Activated naive CD4-positive, alpha-beta T cell treated with anti-CD3 and anti-CD28 coated beads, Interleukin-2, amount 50 U/mL, for 24 hours (primary cell): ENCODE results near the gene ISLR2.
A peak's percentile ranks its signal among the peaks of the same experiment; 100 is the strongest.
"Not testable (repeated sequence)": the region's sequence is repeated elsewhere in the genome, so short reads cannot be mapped to it uniquely, and the experiment has no call there.

Experiments used
- H3K27ac Mint-ChIP-seq: one replicate; pipeline ENCODE4 v1.8.0; 2021; ENCODE audit warnings: mild to moderate bottlenecking, mixed read lengths
- H3K27me3 Mint-ChIP-seq: one replicate; pipeline ENCODE4 v1.8.0; 2021; ENCODE audit warnings: mixed read lengths
- H3K36me3 Mint-ChIP-seq: one replicate; pipeline ENCODE4 v1.8.0; 2021; ENCODE audit warnings: mixed read lengths
- H3K4me1 Mint-ChIP-seq: one replicate; pipeline ENCODE4 v1.8.0; 2021; ENCODE audit warnings: mixed read lengths
- H3K4me3 Mint-ChIP-seq: one replicate; pipeline ENCODE4 v1.8.0; 2021; ENCODE audit warnings: mild to moderate bottlenecking, mixed read lengths
- H3K9me3 Mint-ChIP-seq: one replicate; pipeline ENCODE4 v1.8.0; 2021; ENCODE audit warnings: mixed read lengths

ISLR2 gene

GRCh38 chr15:74130155-74130848 is at the start of gene ISLR2:
TSS of gene ISLR2 (plus strand) at chr15:74130586. CDS start at chr15:74132755, 2,169 bp downstream.
- no peak within 1 kb of the TSS for H3K27ac Mint-ChIP-seq
- no peaks in the 10 kb centered on the region for H3K36me3 Mint-ChIP-seq
- no peaks in the 10 kb centered on the region for H3K9me3 Mint-ChIP-seq
- H3K4me3 Mint-ChIP-seq, result no peak within 1 kb of the TSS
- H3K27me3 Mint-ChIP-seq, result peaks cover 49% of the 10 kb centered on the region
- H3K4me1 Mint-ChIP-seq, result peaks cover 29% of the 10 kb centered on the region

GRCh38 chr15:74082450-74082849 is 47.9 kb upstream of the ISLR2 start, which contains the start of gene GOLGA6A:
TSS of gene GOLGA6A (minus strand) at chr15:74082550. CDS start at chr15:74082509, 41 bp downstream.
- not testable (repeated sequence) for H3K27ac Mint-ChIP-seq, H3K9me3 Mint-ChIP-seq, H3K4me3 Mint-ChIP-seq, H3K4me1 Mint-ChIP-seq, H3K27me3 Mint-ChIP-seq, H3K36me3 Mint-ChIP-seq

- not testable (repeated sequence) for H3K4me1 Mint-ChIP-seq, H3K27me3 Mint-ChIP-seq, H3K36me3 Mint-ChIP-seq, H3K9me3 Mint-ChIP-seq, H3K4me3 Mint-ChIP-seq, H3K27ac Mint-ChIP-seq
Observed at GRCh38 chr15:74094567-74094966, 35.8 kb upstream of the ISLR2 start.

- not testable (repeated sequence) for H3K36me3 Mint-ChIP-seq, H3K27me3 Mint-ChIP-seq, H3K27ac Mint-ChIP-seq, H3K4me1 Mint-ChIP-seq, H3K9me3 Mint-ChIP-seq, H3K4me3 Mint-ChIP-seq
Observed at GRCh38 chr15:74095610-74096009, 34.8 kb upstream of the ISLR2 start.

- H3K4me1 Mint-ChIP-seq, H3K4me3 Mint-ChIP-seq, H3K27me3 Mint-ChIP-seq, H3K36me3 Mint-ChIP-seq, H3K9me3 Mint-ChIP-seq, H3K27ac Mint-ChIP-seq: not testable (repeated sequence)
Observed at GRCh38 chr15:74096753-74097474, 33.5 kb upstream of the ISLR2 start.

GRCh38 chr15:74099963-74100733 is 30.2 kb upstream of the ISLR2 start:
- not testable (repeated sequence) for H3K9me3 Mint-ChIP-seq, H3K27me3 Mint-ChIP-seq, H3K4me1 Mint-ChIP-seq, H3K36me3 Mint-ChIP-seq
- Mint-ChIP-seq H3K27ac (peak overlapping the region; percentile 97), H3K4me3 (peak overlapping the region; percentile 92)

- H3K9me3 Mint-ChIP-seq, result no peaks in the 10 kb centered on the region
- no peaks in the 10 kb centered on the region for H3K36me3 Mint-ChIP-seq
- no peak overlapping the region for H3K4me3 Mint-ChIP-seq
- no peak overlapping the region for H3K27ac Mint-ChIP-seq
- no peaks in the 10 kb centered on the region for H3K27me3 Mint-ChIP-seq
- H3K4me1 Mint-ChIP-seq, result no peaks in the 10 kb centered on the region
Observed at GRCh38 chr15:74108111-74108510, 22.3 kb upstream of the ISLR2 start.

- not testable (repeated sequence) for H3K36me3 Mint-ChIP-seq
Observed at GRCh38 chr15:74108611-74109010, 21.8 kb upstream of the ISLR2 start.

GRCh38 chr15:74109713-74110112 is 20.7 kb upstream of the ISLR2 start:
- Mint-ChIP-seq H3K9me3 (no peaks in the 10 kb centered on the region), H3K27ac (no peak overlapping the region), H3K27me3 (no peaks in the 10 kb centered on the region), H3K4me3 (no peak overlapping the region), H3K4me1 (no peaks in the 10 kb centered on the region), H3K36me3 (no peaks in the 10 kb centered on the region)

More at GRCh38 chr15:74108611-74109010, 21.8 kb upstream of the ISLR2 start:
- H3K9me3 Mint-ChIP-seq, H3K4me3 Mint-ChIP-seq, H3K4me1 Mint-ChIP-seq, H3K27ac Mint-ChIP-seq, H3K27me3 Mint-ChIP-seq: not testable (repeated sequence)

- no peaks in the 10 kb centered on the region for H3K9me3 Mint-ChIP-seq
- peaks cover 4% of the 10 kb centered on the region for H3K36me3 Mint-ChIP-seq
- peaks cover 16% of the 10 kb centered on the region for H3K27me3 Mint-ChIP-seq
- H3K4me3 Mint-ChIP-seq, result no peak overlapping the region
- peaks cover 3% of the 10 kb centered on the region for H3K4me1 Mint-ChIP-seq
- no peak overlapping the region for H3K27ac Mint-ChIP-seq
Observed at GRCh38 chr15:74120426-74120825, 10.0 kb upstream of the ISLR2 start.

GRCh38 chr15:74121039-74121438 is 9.3 kb upstream of the ISLR2 start:
- H3K9me3 Mint-ChIP-seq, result no peaks in the 10 kb centered on the region
- peaks cover 4% of the 10 kb centered on the region for H3K36me3 Mint-ChIP-seq
- peaks cover 16% of the 10 kb centered on the region for H3K27me3 Mint-ChIP-seq
- peaks cover 3% of the 10 kb centered on the region for H3K4me1 Mint-ChIP-seq
- no peak overlapping the region for H3K4me3 Mint-ChIP-seq
- no peak overlapping the region for H3K27ac Mint-ChIP-seq

- Mint-ChIP-seq H3K27ac (no peak overlapping the region), H3K27me3 (peaks cover 18% of the 10 kb centered on the region), H3K4me1 (peaks cover 3% of the 10 kb centered on the region)
Observed at GRCh38 chr15:74121858-74122257, 8.5 kb upstream of the ISLR2 start.

GRCh38 chr15:74122403-74123130 is 7.8 kb upstream of the ISLR2 start:
- H3K4me3 Mint-ChIP-seq, result no peak overlapping the region
- H3K4me1 Mint-ChIP-seq, result peaks cover 3% of the 10 kb centered on the region
- H3K9me3 Mint-ChIP-seq, result no peaks in the 10 kb centered on the region
- peaks cover 21% of the 10 kb centered on the region for H3K27me3 Mint-ChIP-seq
- H3K27ac Mint-ChIP-seq, result no peak overlapping the region
- peaks cover 4% of the 10 kb centered on the region for H3K36me3 Mint-ChIP-seq

More at GRCh38 chr15:74121858-74122257, 8.5 kb upstream of the ISLR2 start:
- Mint-ChIP-seq H3K36me3 (peaks cover 4% of the 10 kb centered on the region), H3K4me3 (no peak overlapping the region), H3K9me3 (no peaks in the 10 kb centered on the region)

- Mint-ChIP-seq H3K4me1 (peaks cover 3% of the 10 kb centered on the region), H3K4me3 (no peak overlapping the region), H3K27me3 (peaks cover 23% of the 10 kb centered on the region), H3K9me3 (no peaks in the 10 kb centered on the region), H3K27ac (no peak overlapping the region), H3K36me3 (no peaks in the 10 kb centered on the region)
Observed at GRCh38 chr15:74123131-74123429, 7.3 kb upstream of the ISLR2 start.

- Mint-ChIP-seq H3K4me3 (no peak overlapping the region), H3K36me3 (no peaks in the 10 kb centered on the region), H3K27ac (no peak overlapping the region), H3K27me3 (peaks cover 25% of the 10 kb centered on the region), H3K4me1 (peaks cover 8% of the 10 kb centered on the region), H3K9me3 (no peaks in the 10 kb centered on the region)
Observed at GRCh38 chr15:74123658-74124057, 6.7 kb upstream of the ISLR2 start.
